Hindlimb muscle (tissue), 1 donor: ENCODE data around the gene PACRG. TPM values are rescaled to one million over a fixed set of nuclear protein-coding genes. Genes with fewer than 3 reads are reported as not detected.

Experiments
- DNase-seq: peaks from one replicate; pipeline ENCODE4 v3.0.0-alpha.2; 2013
- polyA plus RNA-seq: library from polyadenylated mRNA; unstranded; fragments of 120-200 nt; gene quantifications from one replicate; pipeline ENCODE4 v1.2.1, GENCODE V29; 2013; ENCODE audit not compliant: insufficient read length

PACRG gene
- polyA plus RNA-seq, 1 donor = 1.7 TPM

GRCh38 chr6:163180874-163181541, 453.2 kb downstream of the PACRG start:
- DNase-seq = peak; percentile 51

- no peak for DNase-seq
These were observed 453.9 kb downstream of the PACRG start for GRCh38 chr6:163181666-163182180.

- no peak for DNase-seq
These were observed 454.9 kb downstream of the PACRG start for GRCh38 chr6:163182696-163183095.

GRCh38 chr6:163183806-163184205, 456.0 kb downstream of the PACRG start:
- peak; percentile 34 for DNase-seq

GRCh38 chr6:163185744-163186143, 458.0 kb downstream of the PACRG start:
- DNase-seq = no peak

GRCh38 chr6:163186527-163186926, 458.8 kb downstream of the PACRG start:
- no peak for DNase-seq

- DNase-seq = no peak
These were observed 459.4 kb downstream of the PACRG start for GRCh38 chr6:163187201-163187600.

- no peak for DNase-seq
These were observed 459.8 kb downstream of the PACRG start for GRCh38 chr6:163187606-163188005.

GRCh38 chr6:163188746-163189145, 461.0 kb downstream of the PACRG start:
- no peak for DNase-seq

- no peak for DNase-seq
These were observed 461.8 kb downstream of the PACRG start for GRCh38 chr6:163189609-163190008.

GRCh38 chr6:163190786-163191185, 463.0 kb downstream of the PACRG start:
- no peak for DNase-seq

GRCh38 chr6:163191704-163192537, 464.1 kb downstream of the PACRG start:
- DNase-seq = peak; percentile 63

- no peak for DNase-seq
These were observed 464.8 kb downstream of the PACRG start for GRCh38 chr6:163192591-163192990.

GRCh38 chr6:163193326-163193725, 465.6 kb downstream of the PACRG start:
- no peak for DNase-seq

- no peak for DNase-seq
These were observed 468.2 kb downstream of the PACRG start for GRCh38 chr6:163195721-163196691.

GRCh38 chr6:163197839-163198238, 470.1 kb downstream of the PACRG start:
- DNase-seq = no peak

GRCh38 chr6:163198396-163198795, 470.6 kb downstream of the PACRG start:
- no peak for DNase-seq

GRCh38 chr6:163199371-163199770, 471.6 kb downstream of the PACRG start:
- DNase-seq = no peak

GRCh38 chr6:163200289-163200688, 472.5 kb downstream of the PACRG start:
- no peak for DNase-seq

- DNase-seq = no peak
These were observed 472.9 kb downstream of the PACRG start for GRCh38 chr6:163200694-163201093.

- no peak for DNase-seq
These were observed 474.1 kb downstream of the PACRG start for GRCh38 chr6:163201855-163202254.

- no peak for DNase-seq
These were observed 478.4 kb downstream of the PACRG start for GRCh38 chr6:163206196-163206595.
